ENCODE measurements around the gene POLD1. TPM values are rescaled to one million over a fixed set of nuclear protein-coding genes. Genes with fewer than 3 reads are reported as not detected.
"Not testable (repeated sequence)": the region's sequence is repeated elsewhere in the genome, so short reads cannot be mapped to it uniquely, and the experiment has no call there.

The POLD1 gene
- polyA plus RNA-seq, 3 donors: 24.1 to 36.6 (median 33.2) TPM

GRCh38 chr19:50425581-50425980 lies 41.4 kb downstream of the POLD1 start:
- DNase-seq (ENCODE audit: extremely low read depth in 1 of 11, low read depth in 9 of 11, low spot score in 4 of 11): no peak

GRCh38 chr19:50427318-50427925 lies 43.3 kb downstream of the POLD1 start:
- DNase-seq (ENCODE audit: extremely low read depth in 1 of 11, low read depth in 9 of 11, low spot score in 4 of 11): no peak

GRCh38 chr19:50427997-50428425 lies 43.9 kb downstream of the POLD1 start:
- peak; percentile 47 to 88 (median 82) for DNase-seq (ENCODE audit: extremely low read depth in 1 of 11, low read depth in 9 of 11, low spot score in 4 of 11)

GRCh38 chr19:50428772-50429463 lies 44.8 kb downstream of the POLD1 start:
- no peak for DNase-seq (ENCODE audit: extremely low read depth in 1 of 11, low read depth in 9 of 11, low spot score in 4 of 11)

- no peak for DNase-seq (ENCODE audit: extremely low read depth in 1 of 11, low read depth in 9 of 11, low spot score in 4 of 11)
Measured at GRCh38 chr19:50430888-50431342, 46.8 kb downstream of the POLD1 start.

DNA sequence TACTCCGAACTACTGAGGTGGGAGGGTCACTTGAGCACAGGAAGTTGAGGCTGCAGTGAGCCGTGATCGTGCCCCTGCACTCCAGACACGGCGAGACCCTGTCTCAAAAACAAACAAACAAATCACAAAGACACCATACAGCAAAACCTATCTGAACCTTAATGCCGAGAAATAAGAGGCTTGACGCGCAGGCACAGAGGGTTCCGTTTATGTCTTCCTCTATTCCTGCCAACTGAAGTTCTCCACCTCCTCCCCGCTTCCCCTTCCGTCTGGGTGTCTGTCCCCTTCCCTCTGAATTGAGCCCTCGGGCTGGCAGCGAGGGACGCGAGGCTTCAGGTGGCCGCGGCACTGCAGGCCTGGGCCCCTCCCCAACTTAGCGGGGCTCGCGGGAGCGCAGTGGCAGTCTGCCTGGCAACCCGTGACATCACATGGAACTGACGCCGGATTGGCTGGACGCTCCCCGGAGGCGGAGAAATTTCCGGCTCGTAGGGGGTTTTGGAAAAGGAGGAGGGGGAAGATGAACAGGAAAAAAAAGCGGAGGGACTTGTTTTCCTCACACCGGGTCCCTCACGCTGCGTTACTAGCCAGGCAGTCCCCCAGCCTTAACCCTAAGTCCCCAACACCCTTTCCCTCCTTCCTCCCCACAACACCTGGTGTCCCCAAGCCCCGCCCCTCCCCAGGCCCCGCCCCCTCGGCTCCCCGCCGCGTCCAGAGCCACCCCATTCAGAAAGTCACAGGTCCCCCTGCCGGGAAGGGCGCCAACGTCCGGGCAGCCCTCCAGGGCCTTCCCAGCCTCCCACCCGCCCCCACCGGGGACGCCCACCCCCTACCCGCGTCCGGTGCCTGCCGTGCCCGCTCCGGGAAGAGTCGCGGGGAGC lies 47.4 kb downstream of the POLD1 start:
- peak; percentile 72 to 86 (median 82) for DNase-seq (ENCODE audit: extremely low read depth in 1 of 11, low read depth in 9 of 11, low spot score in 4 of 11)

DNA sequence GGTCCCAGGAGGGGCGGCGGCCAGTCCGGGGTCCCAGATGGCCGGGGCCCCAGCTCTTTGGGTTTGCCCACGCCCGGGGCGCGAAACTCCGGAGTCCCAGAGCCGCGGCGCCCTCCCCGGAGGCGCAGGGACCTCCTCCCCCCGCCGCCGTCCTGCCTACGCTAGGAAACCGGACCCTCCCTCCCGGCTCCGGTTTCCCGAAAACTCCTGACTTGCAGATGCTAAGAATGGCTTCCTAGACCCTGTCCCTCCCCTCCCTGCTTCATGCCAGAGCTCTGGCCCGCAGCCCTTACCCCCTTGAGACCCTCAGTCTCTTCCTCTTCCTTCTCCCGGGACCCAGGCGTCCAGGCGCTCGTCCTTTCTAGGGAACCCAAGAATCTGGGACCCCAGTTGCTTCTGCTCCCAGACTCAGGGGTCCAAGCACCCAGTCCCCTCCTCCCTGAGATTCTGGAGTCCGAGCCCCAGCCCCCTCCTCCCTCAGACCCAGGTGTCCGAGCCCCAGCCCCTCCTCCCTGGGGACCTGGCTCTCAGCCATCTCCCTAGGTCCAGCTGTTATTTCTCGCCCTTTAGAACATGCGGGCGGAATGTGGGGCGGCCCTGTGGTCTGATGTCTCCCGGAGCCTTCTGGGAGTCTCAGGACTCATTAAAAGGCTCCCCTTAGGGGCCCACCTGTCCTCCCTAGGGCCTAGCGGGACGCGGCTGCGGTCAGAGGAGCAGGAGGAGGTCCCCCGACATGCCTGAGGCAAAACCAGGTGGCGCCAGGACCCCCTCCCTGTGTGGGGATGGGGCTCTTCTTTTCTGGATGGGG lies 48.3 kb downstream of the POLD1 start, which contains the start of gene MYBPC2:
Gene MYBPC2, plus strand, starts transcription at position 672 of the 808 bp plus-strand sequence. Its CDS starts 62 bp downstream, at position 734.
- peak in 5 of 11 donors; percentile 31 to 57 (median 52) for DNase-seq (ENCODE audit: extremely low read depth in 1 of 11, low read depth in 9 of 11, low spot score in 4 of 11)

DNA sequence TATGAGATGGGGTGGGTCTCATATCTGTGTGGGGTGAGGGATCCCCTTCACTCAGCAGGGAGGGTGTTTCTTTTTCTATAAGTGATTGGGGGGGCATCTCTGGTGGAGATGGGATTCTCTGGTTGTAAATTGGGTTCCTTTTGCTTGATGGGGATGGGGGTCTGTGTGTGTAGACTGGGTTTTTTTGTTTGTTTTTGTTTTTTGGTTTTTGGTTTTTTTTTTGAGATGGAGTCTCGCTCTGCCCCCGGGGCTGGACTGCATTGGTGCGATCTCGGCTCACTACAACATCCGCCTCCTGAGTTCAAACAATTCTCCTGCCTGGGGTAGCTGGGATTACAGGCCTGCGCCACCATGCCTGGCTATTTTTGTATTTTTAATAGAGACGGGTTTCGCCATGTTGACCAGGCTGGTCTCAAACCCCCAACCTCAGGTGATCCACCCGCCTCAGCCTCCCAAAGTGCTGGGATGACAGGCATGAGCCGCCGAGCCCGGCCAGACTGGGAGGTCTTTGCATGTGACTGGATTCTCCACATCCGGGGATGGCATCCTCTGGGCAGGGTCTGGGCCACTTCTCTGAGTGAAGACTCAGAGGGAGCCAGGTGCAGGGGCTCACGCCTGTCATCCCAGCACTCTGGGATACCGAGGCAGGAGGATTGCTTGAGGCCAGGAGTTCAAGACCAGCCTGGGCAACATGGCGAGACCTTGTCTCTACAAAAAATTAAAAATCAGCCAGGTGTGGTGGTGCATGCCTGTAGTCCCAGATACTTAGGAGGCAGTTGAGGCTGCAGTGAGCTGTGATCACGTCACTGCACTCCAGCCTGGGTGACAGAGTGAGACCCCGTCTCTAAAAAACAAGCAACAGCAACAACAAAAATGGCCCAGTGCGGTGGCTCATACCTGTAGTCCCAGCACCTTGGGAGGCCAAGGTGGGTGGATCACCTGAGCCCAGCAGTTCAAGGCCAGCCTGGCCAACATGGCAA lies 49.3 kb downstream of the POLD1 start:
- DNase-seq (ENCODE audit: extremely low read depth in 1 of 11, low read depth in 9 of 11, low spot score in 4 of 11): no peak

DNA sequence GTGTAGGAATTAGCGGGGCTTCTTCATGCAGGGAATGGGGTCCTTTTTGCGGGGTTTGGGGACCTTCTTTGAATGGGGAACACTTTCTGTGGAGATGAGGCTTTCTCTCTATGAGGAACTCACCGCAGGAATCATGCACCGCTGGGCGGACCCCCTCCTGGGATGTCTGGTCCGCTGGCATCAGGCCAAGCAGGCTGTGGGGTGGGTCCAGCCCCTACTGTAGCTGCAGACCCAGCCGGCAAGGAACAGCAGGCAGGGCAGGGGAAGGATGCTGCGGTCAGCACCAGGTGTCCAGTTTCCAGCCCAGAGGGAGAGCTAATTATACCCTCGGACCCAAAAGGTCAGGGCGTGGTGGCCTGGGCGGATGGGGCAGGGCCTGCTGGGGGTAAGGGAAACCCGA lies 50.4 kb downstream of the POLD1 start:
- DNase-seq (ENCODE audit: extremely low read depth in 1 of 11, low read depth in 9 of 11, low spot score in 4 of 11): peak in 1 of 11 donors; percentile 18

DNA sequence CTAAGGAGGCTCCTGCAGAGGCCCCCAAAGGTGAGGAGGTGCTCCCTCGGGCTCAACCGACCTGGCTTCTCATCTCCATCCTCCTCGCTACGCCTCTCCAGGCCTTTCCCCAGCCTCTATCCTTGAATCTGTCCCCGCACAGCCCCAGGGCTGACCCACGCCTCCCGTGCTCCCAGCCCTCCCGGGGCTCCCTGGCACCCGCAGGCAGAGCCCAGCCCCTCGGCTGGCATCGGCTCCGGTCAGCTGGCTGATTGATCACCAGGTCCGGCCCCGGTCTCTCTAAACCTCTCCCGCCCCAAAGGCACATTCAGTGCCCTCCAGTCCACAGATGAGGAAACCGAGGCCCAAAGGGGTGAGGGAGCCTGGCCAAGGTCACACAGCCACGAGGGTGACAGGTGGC lies 51.1 kb downstream of the POLD1 start:
- no peak for DNase-seq (ENCODE audit: extremely low read depth in 1 of 11, low read depth in 9 of 11, low spot score in 4 of 11)

- no peak for DNase-seq (ENCODE audit: extremely low read depth in 1 of 11, low read depth in 9 of 11, low spot score in 4 of 11)
Measured at GRCh38 chr19:50435627-50436026, 51.5 kb downstream of the POLD1 start.

DNA sequence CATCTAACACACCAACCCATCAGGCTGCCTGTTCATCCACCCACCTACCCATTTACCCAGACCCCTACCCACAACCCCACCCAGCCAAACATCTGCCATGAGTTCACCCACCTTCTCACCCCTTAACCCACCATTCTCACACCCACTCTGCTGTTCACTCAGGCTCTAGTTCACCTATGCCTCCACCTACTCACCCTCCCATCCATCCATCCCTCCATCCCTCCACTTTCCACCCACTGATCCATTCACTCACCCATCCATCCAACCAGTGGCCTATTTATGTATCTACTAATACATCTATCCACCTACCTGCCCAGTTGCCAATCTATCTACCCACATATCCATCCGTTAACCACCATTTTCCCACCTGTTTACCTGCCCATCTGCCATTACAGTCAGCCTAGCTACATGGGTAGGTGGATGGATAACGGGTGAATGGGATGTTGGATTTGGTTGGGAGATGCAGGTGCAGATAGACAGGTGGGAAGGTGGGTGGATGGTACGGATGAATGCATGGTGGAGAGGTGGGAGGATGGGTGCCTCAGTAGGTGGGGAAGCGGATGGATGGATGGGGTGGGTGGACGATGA lies 53.8 kb downstream of the POLD1 start:
- no peak for DNase-seq (ENCODE audit: extremely low read depth in 1 of 11, low read depth in 9 of 11, low spot score in 4 of 11)

- DNase-seq (ENCODE audit: extremely low read depth in 1 of 11, low read depth in 9 of 11, low spot score in 4 of 11): not testable (repeated sequence)
Measured at GRCh38 chr19:50439130-50439529, 55.0 kb downstream of the POLD1 start.

- no peak for DNase-seq (ENCODE audit: extremely low read depth in 1 of 11, low read depth in 9 of 11, low spot score in 4 of 11)
Measured at GRCh38 chr19:50444059-50444458, 59.9 kb downstream of the POLD1 start.

DNA sequence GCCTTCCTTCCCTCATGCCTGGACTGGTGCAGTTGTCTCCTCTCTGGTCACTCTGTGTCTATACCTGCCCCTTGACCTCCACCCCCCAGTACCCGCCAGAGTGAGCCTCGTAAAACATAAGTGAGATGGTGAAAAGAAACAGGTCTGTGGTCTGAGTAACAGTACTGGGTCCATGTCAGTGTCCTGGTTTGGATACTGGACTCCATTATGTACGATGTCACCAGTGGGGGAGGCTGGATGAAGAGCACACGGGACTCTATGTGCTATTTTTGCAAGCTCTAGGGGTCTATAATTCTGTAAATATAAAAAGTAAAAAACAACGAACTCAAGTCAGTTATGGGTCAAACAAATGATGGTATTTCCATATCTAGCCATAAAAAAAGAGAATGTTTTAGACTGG lies 62.9 kb downstream of the POLD1 start:
- DNase-seq (ENCODE audit: extremely low read depth in 1 of 11, low read depth in 9 of 11, low spot score in 4 of 11): no peak

DNA sequence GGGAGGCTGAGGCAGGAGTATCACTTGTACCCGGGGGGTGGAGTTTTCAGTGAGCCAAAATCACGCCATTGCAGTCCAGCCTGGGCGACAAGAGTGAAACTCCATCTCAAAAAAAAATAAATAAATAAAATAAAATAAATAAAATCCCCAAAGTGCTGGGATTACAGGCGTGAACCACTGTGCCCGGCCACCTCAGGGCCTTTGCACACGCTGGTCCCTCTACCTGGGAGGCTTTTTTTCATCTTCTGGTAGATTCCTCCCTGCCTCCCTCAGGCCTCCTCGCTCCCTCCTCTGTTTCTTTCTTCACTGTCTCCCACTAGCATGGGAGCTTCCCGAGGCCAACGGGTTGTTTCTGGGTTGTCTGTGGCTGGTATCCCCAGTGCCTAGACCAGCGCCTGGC lies 63.6 kb downstream of the POLD1 start:
- no peak for DNase-seq (ENCODE audit: extremely low read depth in 1 of 11, low read depth in 9 of 11, low spot score in 4 of 11)

- no peak for DNase-seq (ENCODE audit: extremely low read depth in 1 of 11, low read depth in 9 of 11, low spot score in 4 of 11)
Measured at GRCh38 chr19:50449236-50449899, 65.2 kb downstream of the POLD1 start.

All from renal cortex interstitium (tissue), 11 donors.